SK-N-SH treated with all-trans-retinoic acid at 6 μM for 48 hours (cell line): Measurements from ENCODE around the gene CELA1.
"Not testable (repeated sequence)": the region's sequence is repeated elsewhere in the genome, so short reads cannot be mapped to it uniquely, and the experiment has no call there.

Experiments
- ATAC-seq: fragments of 200-7000 bp; cut with Tn5 transposase; 3 replicates; pipeline ENCODE4 v1.9.1; 2020; ENCODE audit warnings: mild to moderate bottlenecking, moderate library complexity
- BACH2 ChIP-seq: fragments of 250-450 bp; sonication (Bioruptor Pico); IDR thresholded peaks from 2 replicates; pipeline ENCODE4 v1.9.0; 2021; ENCODE audit warnings: mild to moderate bottlenecking, borderline replicate concordance
- CSDC2 ChIP-seq: fragments of 250-450 bp; sonication (Bioruptor Pico); IDR thresholded peaks from 2 replicates; pipeline ENCODE4 v1.5.0; 2020; ENCODE audit warnings: mild to moderate bottlenecking, moderate library complexity
- ESRRG ChIP-seq: fragments of 250-450 bp; sonication (Bioruptor Pico); IDR thresholded peaks from 2 replicates; pipeline ENCODE4 v1.6.1; 2021; ENCODE audit warnings: mild to moderate bottlenecking
- ISL1 ChIP-seq: fragments of 250-450 bp; sonication (Bioruptor Pico); IDR thresholded peaks from 2 replicates; pipeline ENCODE4 v2.1.2; 2022; ENCODE audit warnings: mild to moderate bottlenecking, moderate library complexity
- RARB ChIP-seq: fragments of 250-450 bp; sonication (Bioruptor Pico); IDR thresholded peaks from 2 replicates; pipeline ENCODE4 v1.8.0; 2021; ENCODE audit warnings: mild to moderate bottlenecking, moderate library complexity
- SNAI2 ChIP-seq: fragments of 250-450 bp; sonication (Bioruptor Pico); IDR thresholded peaks from 2 replicates; pipeline ENCODE4 v1.5.0; 2020; ENCODE audit warnings: mild to moderate bottlenecking, moderate library complexity
- TCF4 ChIP-seq: fragments of 250-450 bp; sonication (Bioruptor Pico); IDR thresholded peaks from 2 replicates; pipeline ENCODE4 v1.8.0; 2021; ENCODE audit warnings: mild to moderate bottlenecking, moderate library complexity, borderline replicate concordance
- TOX ChIP-seq: fragments of 250-450 bp; sonication (Bioruptor Pico); IDR thresholded peaks from 2 replicates; pipeline ENCODE4 v1.8.0; 2021; ENCODE audit warnings: mild to moderate bottlenecking, moderate library complexity, borderline replicate concordance
- ZC3H10 ChIP-seq: fragments of 250-450 bp; sonication (Bioruptor Pico); IDR thresholded peaks from 2 replicates; pipeline ENCODE4 v1.5.1; 2021; ENCODE audit warnings: mild to moderate bottlenecking, moderate library complexity
- ZFP3 ChIP-seq: fragments of 250-450 bp; sonication (Bioruptor Pico); IDR thresholded peaks from 2 replicates; pipeline ENCODE4 v1.5.0; 2020; ENCODE audit warnings: mild to moderate bottlenecking, moderate library complexity
- ZFP30 ChIP-seq: fragments of 450-650 bp; formaldehyde crosslinking; IDR thresholded peaks from 2 replicates; pipeline ENCODE4 v1.5.0; 2022; ENCODE audit warnings: mild to moderate bottlenecking, moderate library complexity
- ZNF565 ChIP-seq: fragments of 450-650 bp; formaldehyde crosslinking; conservative IDR thresholded peaks from 2 replicates; pipeline ENCODE4 v1.5.0; 2020; ENCODE audit warnings: low read depth, mild to moderate bottlenecking, moderate library complexity
- ZNF70 ChIP-seq: fragments of 450-650 bp; formaldehyde crosslinking; IDR thresholded peaks from 2 replicates; pipeline ENCODE4 v1.5.0; 2020; ENCODE audit warnings: mild to moderate bottlenecking, moderate library complexity
- ZNF8 ChIP-seq: fragments of 450-650 bp; formaldehyde crosslinking; IDR thresholded peaks from 2 replicates; pipeline ENCODE4 v1.5.0; 2020; ENCODE audit warnings: mild to moderate bottlenecking, moderate library complexity
- TF ChIP-seq, protein P1 (sequence below): fragments of 250-450 bp; sonication (Bioruptor Pico); IDR thresholded peaks from 2 replicates; pipeline ENCODE4 v1.8.0; 2020; ENCODE audit warnings: mild to moderate bottlenecking, moderate library complexity, borderline replicate concordance
- TF ChIP-seq, protein P2 (sequence below): fragments of 250-450 bp; sonication (Bioruptor Pico); IDR thresholded peaks from 2 replicates; pipeline ENCODE4 v1.5.0; 2020; ENCODE audit warnings: mild to moderate bottlenecking, moderate library complexity
- TF ChIP-seq, protein P3 (sequence below): fragments of 250-450 bp; sonication (Bioruptor Pico); IDR thresholded peaks from 2 replicates; pipeline ENCODE4 v1.5.1; 2021; ENCODE audit warnings: mild to moderate bottlenecking, moderate library complexity
- TF ChIP-seq, protein P4 (sequence below): fragments of 250-450 bp; sonication (Bioruptor Pico); IDR thresholded peaks from 2 replicates; pipeline ENCODE4 v1.8.0; 2021; ENCODE audit warnings: low read depth, mild to moderate bottlenecking, moderate library complexity, borderline replicate concordance

Gene CELA1

DNA sequence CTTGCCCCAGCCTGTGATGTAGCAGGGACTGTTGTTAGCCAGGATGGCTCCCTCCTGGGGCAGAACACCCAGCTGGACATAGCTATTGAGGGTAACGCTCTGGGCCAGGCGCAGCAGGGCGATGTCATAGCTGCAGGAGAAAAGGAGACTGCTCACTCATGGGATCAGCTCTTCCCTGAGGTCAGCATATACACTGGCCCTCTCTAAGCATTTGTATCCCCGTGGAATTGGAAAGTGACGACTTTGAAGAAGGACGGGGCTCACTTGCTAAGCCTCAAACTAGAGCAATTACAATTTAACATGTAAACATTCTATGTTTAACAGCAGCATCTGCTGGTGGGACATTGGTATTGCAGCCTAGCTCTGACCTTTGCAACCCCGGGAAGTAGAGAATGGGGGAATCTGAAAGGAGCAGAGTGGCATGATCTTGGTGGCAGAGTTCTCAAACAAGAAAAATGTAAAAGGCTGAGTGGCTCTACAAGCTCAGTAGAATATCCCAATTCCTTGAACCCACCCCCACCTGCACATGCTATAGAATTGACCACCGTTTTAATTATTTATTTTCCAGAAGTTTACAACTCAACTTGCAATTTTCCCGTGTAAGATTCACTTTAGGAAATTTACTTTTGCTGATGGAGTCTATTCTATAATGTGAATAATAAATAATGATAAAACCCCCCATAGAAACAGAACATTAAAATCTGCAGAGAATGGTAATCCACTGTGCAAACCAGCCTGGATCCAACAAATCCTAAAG is 5.0 kb downstream of the CELA1 start:
- ATAC-seq: peak; percentile 91
- no peak for TF ChIP-seq ZC3H10 (CRISPR knock-in tag)
- no peak for TF ChIP-seq TOX (CRISPR knock-in tag)
- TF ChIP-seq, all 23 proteins: peak for 0

DNA sequence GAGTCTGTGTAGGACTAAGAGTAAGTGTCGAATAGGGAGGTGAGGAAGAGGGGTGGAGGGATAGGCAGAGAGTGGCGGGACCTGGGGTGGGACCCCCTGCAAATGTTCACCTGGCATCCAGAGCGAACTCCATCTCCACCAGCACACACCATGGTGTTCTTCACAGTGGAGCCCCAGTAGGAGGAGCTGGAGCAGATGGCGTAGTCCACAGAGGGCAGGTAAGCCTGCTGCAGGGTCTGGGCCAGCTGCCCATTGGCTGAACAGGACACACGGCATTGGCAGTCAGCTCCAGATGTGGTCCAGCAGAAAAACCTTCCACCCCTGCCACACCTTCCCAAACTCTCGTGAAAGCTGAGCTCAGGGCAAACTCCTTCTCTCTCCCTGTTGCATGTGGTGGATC is 6.7 kb downstream of the CELA1 start:
- no peak for TF ChIP-seq RARB (CRISPR knock-in tag)
- TF ChIP-seq, protein P1, sequence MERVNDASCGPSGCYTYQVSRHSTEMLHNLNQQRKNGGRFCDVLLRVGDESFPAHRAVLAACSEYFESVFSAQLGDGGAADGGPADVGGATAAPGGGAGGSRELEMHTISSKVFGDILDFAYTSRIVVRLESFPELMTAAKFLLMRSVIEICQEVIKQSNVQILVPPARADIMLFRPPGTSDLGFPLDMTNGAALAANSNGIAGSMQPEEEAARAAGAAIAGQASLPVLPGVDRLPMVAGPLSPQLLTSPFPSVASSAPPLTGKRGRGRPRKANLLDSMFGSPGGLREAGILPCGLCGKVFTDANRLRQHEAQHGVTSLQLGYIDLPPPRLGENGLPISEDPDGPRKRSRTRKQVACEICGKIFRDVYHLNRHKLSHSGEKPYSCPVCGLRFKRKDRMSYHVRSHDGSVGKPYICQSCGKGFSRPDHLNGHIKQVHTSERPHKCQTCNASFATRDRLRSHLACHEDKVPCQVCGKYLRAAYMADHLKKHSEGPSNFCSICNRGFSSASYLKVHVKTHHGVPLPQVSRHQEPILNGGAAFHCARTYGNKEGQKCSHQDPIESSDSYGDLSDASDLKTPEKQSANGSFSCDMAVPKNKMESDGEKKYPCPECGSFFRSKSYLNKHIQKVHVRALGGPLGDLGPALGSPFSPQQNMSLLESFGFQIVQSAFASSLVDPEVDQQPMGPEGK (CRISPR knock-in tag): no peak
- no peak for TF ChIP-seq TOX (CRISPR knock-in tag)
- TF ChIP-seq ZFP30: no peak
- no peak for TF ChIP-seq ZNF8 (CRISPR knock-in tag)
- TF ChIP-seq, protein P2, sequence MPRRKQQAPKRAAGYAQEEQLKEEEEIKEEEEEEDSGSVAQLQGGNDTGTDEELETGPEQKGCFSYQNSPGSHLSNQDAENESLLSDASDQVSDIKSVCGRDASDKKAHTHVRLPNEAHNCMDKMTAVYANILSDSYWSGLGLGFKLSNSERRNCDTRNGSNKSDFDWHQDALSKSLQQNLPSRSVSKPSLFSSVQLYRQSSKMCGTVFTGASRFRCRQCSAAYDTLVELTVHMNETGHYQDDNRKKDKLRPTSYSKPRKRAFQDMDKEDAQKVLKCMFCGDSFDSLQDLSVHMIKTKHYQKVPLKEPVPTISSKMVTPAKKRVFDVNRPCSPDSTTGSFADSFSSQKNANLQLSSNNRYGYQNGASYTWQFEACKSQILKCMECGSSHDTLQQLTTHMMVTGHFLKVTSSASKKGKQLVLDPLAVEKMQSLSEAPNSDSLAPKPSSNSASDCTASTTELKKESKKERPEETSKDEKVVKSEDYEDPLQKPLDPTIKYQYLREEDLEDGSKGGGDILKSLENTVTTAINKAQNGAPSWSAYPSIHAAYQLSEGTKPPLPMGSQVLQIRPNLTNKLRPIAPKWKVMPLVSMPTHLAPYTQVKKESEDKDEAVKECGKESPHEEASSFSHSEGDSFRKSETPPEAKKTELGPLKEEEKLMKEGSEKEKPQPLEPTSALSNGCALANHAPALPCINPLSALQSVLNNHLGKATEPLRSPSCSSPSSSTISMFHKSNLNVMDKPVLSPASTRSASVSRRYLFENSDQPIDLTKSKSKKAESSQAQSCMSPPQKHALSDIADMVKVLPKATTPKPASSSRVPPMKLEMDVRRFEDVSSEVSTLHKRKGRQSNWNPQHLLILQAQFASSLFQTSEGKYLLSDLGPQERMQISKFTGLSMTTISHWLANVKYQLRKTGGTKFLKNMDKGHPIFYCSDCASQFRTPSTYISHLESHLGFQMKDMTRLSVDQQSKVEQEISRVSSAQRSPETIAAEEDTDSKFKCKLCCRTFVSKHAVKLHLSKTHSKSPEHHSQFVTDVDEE (CRISPR knock-in tag): no peak
- TF ChIP-seq ISL1 (CRISPR knock-in tag): no peak
- no peak for TF ChIP-seq ZNF565 (CRISPR knock-in tag)
- no peak for TF ChIP-seq ZNF70 (CRISPR knock-in tag)
- TF ChIP-seq ZFP3 (CRISPR knock-in tag): no peak
- TF ChIP-seq, all 23 proteins: peak for 0
- no peak for ATAC-seq

DNA sequence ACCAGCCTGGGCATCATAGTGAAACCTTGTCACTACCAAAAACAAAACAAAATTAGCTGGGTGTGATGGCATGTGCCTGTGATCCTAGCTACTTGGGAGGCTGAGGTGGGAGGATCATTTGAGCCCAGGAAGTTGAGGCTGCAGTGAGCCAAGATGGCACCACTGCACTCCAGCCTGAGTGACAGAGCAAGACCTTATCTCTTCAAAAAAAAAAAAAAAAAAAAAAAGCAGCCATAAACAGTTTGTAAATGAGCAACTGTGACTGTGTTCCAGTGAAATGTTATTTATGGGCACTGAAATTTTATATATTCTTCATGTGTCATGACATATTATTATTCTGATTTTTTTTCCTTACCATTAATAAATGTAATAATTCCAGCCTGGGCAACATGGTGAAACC is 9.1 kb downstream of the CELA1 start:
- not testable (repeated sequence) for ATAC-seq

DNA sequence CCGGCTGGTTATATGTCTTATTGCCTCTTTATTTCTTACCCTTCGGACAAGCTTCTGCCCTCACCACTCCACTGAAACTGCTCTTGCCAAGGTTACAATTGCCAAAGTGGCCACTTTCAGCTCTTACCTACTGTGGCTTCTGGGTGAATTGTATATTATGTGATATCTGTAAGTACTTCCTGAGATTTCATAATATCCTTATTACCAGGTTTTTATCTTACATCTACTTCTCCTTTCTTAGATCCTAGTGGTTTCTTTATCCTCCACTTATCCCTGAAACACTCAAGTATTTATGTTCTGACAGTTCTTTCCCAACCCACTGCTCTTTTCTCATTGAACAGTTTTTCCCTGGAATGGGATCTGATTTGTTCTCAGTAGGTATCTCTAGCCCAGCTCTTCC is 10.5 kb downstream of the CELA1 start:
- TF ChIP-seq BACH2 (CRISPR knock-in tag): no peak
- no peak for TF ChIP-seq TOX (CRISPR knock-in tag)
- TF ChIP-seq ZFP30: no peak
- no peak for TF ChIP-seq ESRRG (CRISPR knock-in tag)
- no peak for ATAC-seq

DNA sequence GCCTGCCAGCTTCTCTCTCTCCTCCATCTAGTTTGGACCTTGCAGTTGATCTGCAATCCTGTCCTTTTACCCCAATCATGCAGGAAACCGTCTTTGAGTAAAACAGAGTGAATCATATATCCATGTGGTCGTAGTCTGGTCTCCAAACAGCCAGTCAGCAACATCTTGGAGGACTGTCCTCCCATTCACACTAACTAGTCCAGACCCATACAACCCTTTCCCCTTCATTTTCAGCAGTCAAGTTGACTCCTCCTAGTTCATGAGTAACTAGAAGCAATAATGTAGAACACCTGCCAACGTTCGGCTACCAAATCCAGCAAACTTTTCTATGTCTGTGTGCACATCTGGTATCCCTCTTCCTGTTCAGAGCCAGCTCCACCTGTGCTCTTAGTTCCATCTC is 11.7 kb downstream of the CELA1 start:
- TF ChIP-seq ZNF565 (CRISPR knock-in tag): no peak
- no peak for TF ChIP-seq TCF4 (CRISPR knock-in tag)
- no peak for TF ChIP-seq CSDC2 (CRISPR knock-in tag)
- TF ChIP-seq ESRRG (CRISPR knock-in tag): no peak
- TF ChIP-seq SNAI2 (CRISPR knock-in tag): no peak
- TF ChIP-seq RARB (CRISPR knock-in tag): no peak
- TF ChIP-seq, protein P3, sequence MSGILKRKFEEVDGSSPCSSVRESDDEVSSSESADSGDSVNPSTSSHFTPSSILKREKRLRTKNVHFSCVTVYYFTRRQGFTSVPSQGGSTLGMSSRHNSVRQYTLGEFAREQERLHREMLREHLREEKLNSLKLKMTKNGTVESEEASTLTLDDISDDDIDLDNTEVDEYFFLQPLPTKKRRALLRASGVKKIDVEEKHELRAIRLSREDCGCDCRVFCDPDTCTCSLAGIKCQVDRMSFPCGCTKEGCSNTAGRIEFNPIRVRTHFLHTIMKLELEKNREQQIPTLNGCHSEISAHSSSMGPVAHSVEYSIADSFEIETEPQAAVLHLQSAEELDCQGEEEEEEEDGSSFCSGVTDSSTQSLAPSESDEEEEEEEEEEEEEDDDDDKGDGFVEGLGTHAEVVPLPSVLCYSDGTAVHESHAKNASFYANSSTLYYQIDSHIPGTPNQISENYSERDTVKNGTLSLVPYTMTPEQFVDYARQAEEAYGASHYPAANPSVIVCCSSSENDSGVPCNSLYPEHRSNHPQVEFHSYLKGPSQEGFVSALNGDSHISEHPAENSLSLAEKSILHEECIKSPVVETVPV: no peak
- TF ChIP-seq, protein P4, sequence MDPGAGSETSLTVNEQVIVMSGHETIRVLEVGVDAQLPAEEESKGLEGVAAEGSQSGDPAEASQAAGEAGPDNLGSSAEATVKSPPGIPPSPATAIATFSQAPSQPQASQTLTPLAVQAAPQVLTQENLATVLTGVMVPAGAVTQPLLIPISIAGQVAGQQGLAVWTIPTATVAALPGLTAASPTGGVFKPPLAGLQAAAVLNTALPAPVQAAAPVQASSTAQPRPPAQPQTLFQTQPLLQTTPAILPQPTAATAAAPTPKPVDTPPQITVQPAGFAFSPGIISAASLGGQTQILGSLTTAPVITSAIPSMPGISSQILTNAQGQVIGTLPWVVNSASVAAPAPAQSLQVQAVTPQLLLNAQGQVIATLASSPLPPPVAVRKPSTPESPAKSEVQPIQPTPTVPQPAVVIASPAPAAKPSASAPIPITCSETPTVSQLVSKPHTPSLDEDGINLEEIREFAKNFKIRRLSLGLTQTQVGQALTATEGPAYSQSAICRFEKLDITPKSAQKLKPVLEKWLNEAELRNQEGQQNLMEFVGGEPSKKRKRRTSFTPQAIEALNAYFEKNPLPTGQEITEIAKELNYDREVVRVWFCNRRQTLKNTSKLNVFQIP (CRISPR knock-in tag): no peak
- no peak for TF ChIP-seq ZFP3 (CRISPR knock-in tag)
- ATAC-seq: no peak
